ACC112 (cell line): ENCODE measurements around the gene PRM1.

Experiments
- H2AFZ ChIP-seq: fragments of 200-600 bp; sonication (generic); one replicate; pipeline ENCODE4 v1.6.0; 2017; ENCODE audit warnings: antibody characterized with exemption, low read length; ENCODE audit not compliant: unreplicated experiment
- H3K27ac ChIP-seq: fragments of 200-600 bp; sonication (generic); 2 replicates; pipeline ENCODE4 v1.5.1; 2014; ENCODE audit warnings: low read depth, mild to moderate bottlenecking, antibody characterized with exemption, low read length, moderate library complexity
- H3K27me3 ChIP-seq: fragments of 200-600 bp; sonication (generic); 2 replicates; pipeline ENCODE4 v1.6.1; 2014; ENCODE audit warnings: mild to moderate bottlenecking, antibody characterized with exemption, low read length, moderate library complexity, mixed read lengths; ENCODE audit not compliant: insufficient read depth
- H3K36me3 ChIP-seq: fragments of 200-600 bp; sonication (generic); 2 replicates; pipeline ENCODE4 v1.6.1; 2016; ENCODE audit warnings: mild to moderate bottlenecking, antibody characterized with exemption, low read length, moderate library complexity, mixed read lengths; ENCODE audit not compliant: insufficient read depth
- H3K4me1 ChIP-seq: fragments of 200-600 bp; sonication (generic); one replicate; pipeline ENCODE4 v1.6.1; 2016; ENCODE audit warnings: low read length, mixed read lengths; ENCODE audit not compliant: insufficient read depth, unreplicated experiment, control insufficient read depth
- H3K4me3 ChIP-seq: fragments of 200-600 bp; sonication (generic); 2 replicates; pipeline ENCODE4 v1.5.1; 2014; ENCODE audit warnings: mild to moderate bottlenecking, low read depth, low read length
- H3K79me2 ChIP-seq: fragments of 200-600 bp; sonication (generic); one replicate; pipeline ENCODE4 v1.6.0; 2016; ENCODE audit warnings: low read length; ENCODE audit not compliant: control insufficient read depth, unreplicated experiment, insufficient read depth

PRM1 gene

GRCh38 chr16:11323551-11324336 is 42.6 kb upstream of the PRM1 start:
- H2AFZ ChIP-seq = no peak overlapping the region
- H3K4me1 ChIP-seq = peaks cover 7% of the 10 kb centered on the region
- H3K4me3 ChIP-seq = no peak overlapping the region
- H3K36me3 ChIP-seq = no peaks in the 10 kb centered on the region
- H3K27me3 ChIP-seq = no peaks in the 10 kb centered on the region
- no peak overlapping the region for H3K27ac ChIP-seq
- H3K79me2 ChIP-seq = no peaks in the 10 kb centered on the region

GRCh38 chr16:11322823-11323222 is 41.7 kb upstream of the PRM1 start:
- Histone ChIP-seq H3K36me3 (peaks cover 2% of the 10 kb centered on the region; the same call in 1 of the 2 replicates), H2AFZ (no peak overlapping the region), H3K79me2 (no peaks in the 10 kb centered on the region), H3K27ac (no peak overlapping the region), H3K4me3 (no peak overlapping the region), H3K4me1 (peaks cover 1% of the 10 kb centered on the region), H3K27me3 (no peaks in the 10 kb centered on the region)

- no peaks in the 10 kb centered on the region for H3K79me2 ChIP-seq
- no peak overlapping the region for H3K4me3 ChIP-seq
- H3K27me3 ChIP-seq = no peaks in the 10 kb centered on the region
- H3K4me1 ChIP-seq = no peaks in the 10 kb centered on the region
- H3K27ac ChIP-seq = no peak overlapping the region
- H2AFZ ChIP-seq = no peak overlapping the region
- peaks cover 2% of the 10 kb centered on the region; the same call in 1 of the 2 replicates for H3K36me3 ChIP-seq
Observed at GRCh38 chr16:11321662-11322061, 40.5 kb upstream of the PRM1 start.

- Histone ChIP-seq H3K36me3 (peaks cover 2% of the 10 kb centered on the region; the same call in 1 of the 2 replicates), H3K4me1 (no peaks in the 10 kb centered on the region), H3K79me2 (no peaks in the 10 kb centered on the region), H2AFZ (no peak overlapping the region), H3K4me3 (no peak overlapping the region), H3K27me3 (no peaks in the 10 kb centered on the region), H3K27ac (no peak overlapping the region)
Observed at GRCh38 chr16:11320170-11320569, 39.0 kb upstream of the PRM1 start.

- H3K27ac ChIP-seq = no peak overlapping the region
- no peak overlapping the region for H2AFZ ChIP-seq
- no peaks in the 10 kb centered on the region for H3K4me1 ChIP-seq
- no peaks in the 10 kb centered on the region for H3K79me2 ChIP-seq
- H3K36me3 ChIP-seq = peaks cover 2% of the 10 kb centered on the region; the same call in 1 of the 2 replicates
- H3K4me3 ChIP-seq = no peak overlapping the region
- H3K27me3 ChIP-seq = no peaks in the 10 kb centered on the region
Observed at GRCh38 chr16:11319529-11320146, 38.5 kb upstream of the PRM1 start.

- H3K79me2 ChIP-seq = no peaks in the 10 kb centered on the region
- H3K36me3 ChIP-seq = peaks cover 2% of the 10 kb centered on the region; the same call in 1 of the 2 replicates
- no peak overlapping the region for H2AFZ ChIP-seq
- H3K27ac ChIP-seq = no peak overlapping the region
- no peaks in the 10 kb centered on the region for H3K4me1 ChIP-seq
- H3K27me3 ChIP-seq = no peaks in the 10 kb centered on the region
- no peak overlapping the region for H3K4me3 ChIP-seq
Observed at GRCh38 chr16:11318817-11319216, 37.7 kb upstream of the PRM1 start.

GRCh38 chr16:11316331-11317015 is 35.3 kb upstream of the PRM1 start:
- Histone ChIP-seq H3K27me3 (no peaks in the 10 kb centered on the region), H3K27ac (no peak overlapping the region), H3K4me3 (no peak overlapping the region), H2AFZ (no peak overlapping the region), H3K36me3 (peaks cover 2% of the 10 kb centered on the region; the same call in 1 of the 2 replicates), H3K4me1 (peaks cover 20% of the 10 kb centered on the region), H3K79me2 (no peaks in the 10 kb centered on the region)

GRCh38 chr16:11315510-11315909 is 34.4 kb upstream of the PRM1 start:
- Histone ChIP-seq H3K27me3 (no peaks in the 10 kb centered on the region), H2AFZ (no peak overlapping the region), H3K4me1 (peaks cover 25% of the 10 kb centered on the region), H3K79me2 (no peaks in the 10 kb centered on the region), H3K36me3 (peaks cover 2% of the 10 kb centered on the region; the same call in 1 of the 2 replicates), H3K4me3 (no peak overlapping the region), H3K27ac (no peak overlapping the region)

- no peaks in the 10 kb centered on the region for H3K27me3 ChIP-seq
- H3K79me2 ChIP-seq = no peaks in the 10 kb centered on the region
- H3K4me3 ChIP-seq = no peak overlapping the region
- no peak overlapping the region for H3K27ac ChIP-seq
- H3K36me3 ChIP-seq = peaks cover 2% of the 10 kb centered on the region; the same call in 1 of the 2 replicates
- H3K4me1 ChIP-seq = peaks cover 29% of the 10 kb centered on the region
- no peak overlapping the region for H2AFZ ChIP-seq
Observed at GRCh38 chr16:11314309-11314894, 33.3 kb upstream of the PRM1 start.

- Histone ChIP-seq H3K4me3 (peak overlapping the region; percentile 63), H3K4me1 (peaks cover 29% of the 10 kb centered on the region), H3K79me2 (no peaks in the 10 kb centered on the region), H3K27ac (no peak overlapping the region), H2AFZ (no peak overlapping the region), H3K36me3 (peaks cover 2% of the 10 kb centered on the region; the same call in 1 of the 2 replicates), H3K27me3 (no peaks in the 10 kb centered on the region)
Observed at GRCh38 chr16:11313493-11314308, 32.6 kb upstream of the PRM1 start.
